Measurements from ENCODE around the gene ENDOG.
"Not testable (repeated sequence)": the region's sequence is repeated elsewhere in the genome, so short reads cannot be mapped to it uniquely, and the experiment has no call there.

The ENDOG gene

GRCh38 chr9:128818099-128818838 is at the start of gene ENDOG:
TSS of gene ENDOG (plus strand) at chr9:128818500. CDS start at chr9:128818685, 185 bp downstream.
- peak; percentile 97 for DNase-seq

GRCh38 chr9:128768606-128769005 is 49.7 kb upstream of the ENDOG start:
- DNase-seq, result no peak

- DNase-seq, result no peak
Observed at GRCh38 chr9:128770286-128771030, 47.8 kb upstream of the ENDOG start.

- DNase-seq, result peak; percentile 6
Observed at GRCh38 chr9:128771094-128771721, 47.1 kb upstream of the ENDOG start.

GRCh38 chr9:128771745-128772519 is 46.4 kb upstream of the ENDOG start, which contains the start of gene ZER1:
TSS of gene ZER1 (minus strand) at chr9:128771927. CDS start at chr9:128755565, 16,362 bp downstream.
- peak; percentile 92 for DNase-seq

GRCh38 chr9:128773049-128773448 is 45.3 kb upstream of the ENDOG start:
- DNase-seq, result no peak

- no peak for DNase-seq
Observed at GRCh38 chr9:128774804-128775203, 43.5 kb upstream of the ENDOG start.

GRCh38 chr9:128780093-128780492 is 38.2 kb upstream of the ENDOG start:
- DNase-seq, result not testable (repeated sequence)

GRCh38 chr9:128781187-128782070 is 36.9 kb upstream of the ENDOG start:
- no peak for DNase-seq

- no peak for DNase-seq
Observed at GRCh38 chr9:128782669-128783068, 35.6 kb upstream of the ENDOG start.

GRCh38 chr9:128785427-128785826 is 32.9 kb upstream of the ENDOG start:
- no peak for DNase-seq

- peak; percentile 83 for DNase-seq
Observed at GRCh38 chr9:128786681-128787601, 31.4 kb upstream of the ENDOG start, which contains the start of gene TBC1D13. TSS of gene TBC1D13 (plus strand) at chr9:128787253. CDS start at chr9:128787354, 101 bp downstream.

- no peak for DNase-seq
Observed at GRCh38 chr9:128787659-128788058, 30.6 kb upstream of the ENDOG start.

GRCh38 chr9:128788445-128788844 is 29.9 kb upstream of the ENDOG start:
- no peak for DNase-seq

- no peak for DNase-seq
Observed at GRCh38 chr9:128790536-128790935, 27.8 kb upstream of the ENDOG start.

GRCh38 chr9:128792134-128792533 is 26.2 kb upstream of the ENDOG start:
- DNase-seq, result no peak

- no peak for DNase-seq
Observed at GRCh38 chr9:128792978-128793686, 25.2 kb upstream of the ENDOG start.

GRCh38 chr9:128794961-128795360 is 23.3 kb upstream of the ENDOG start:
- DNase-seq, result not testable (repeated sequence)

GRCh38 chr9:128798896-128799295 is 19.4 kb upstream of the ENDOG start:
- no peak for DNase-seq

- no peak for DNase-seq
Observed at GRCh38 chr9:128800061-128800460, 18.2 kb upstream of the ENDOG start.

All from activated T-cell treated with anti-CD3 and anti-CD28 coated beads for 4 hours (primary cell).